SHP77 treated with DMSO at 0.1 percent for 48 hours (cell line): ENCODE results near the gene AKR7A2.

ENCODE experiments used
- DNase-seq: peaks from one replicate; lab custom pipeline; 2025; lab: John Stamatoyannopoulos, UW

AKR7A2 gene

GRCh38 chr1:19325958-19326747 lies 14.2 kb upstream of the AKR7A2 start:
- DNase-seq, result no peak

- DNase-seq, result no peak
Observed at GRCh38 chr1:19325368-19325957, 13.5 kb upstream of the AKR7A2 start.

GRCh38 chr1:19324665-19324990 lies 12.7 kb upstream of the AKR7A2 start:
- DNase-seq, result no peak

- no peak for DNase-seq
Observed at GRCh38 chr1:19323987-19324664, 12.2 kb upstream of the AKR7A2 start.

- no peak for DNase-seq
Observed at GRCh38 chr1:19322481-19322880, 10.5 kb upstream of the AKR7A2 start.

GRCh38 chr1:19321071-19321470 lies 9.1 kb upstream of the AKR7A2 start:
- no peak for DNase-seq

GRCh38 chr1:19319196-19319595 lies 7.3 kb upstream of the AKR7A2 start:
- DNase-seq, result no peak

GRCh38 chr1:19317126-19317910 lies 5.4 kb upstream of the AKR7A2 start:
- no peak for DNase-seq

GRCh38 chr1:19315378-19316198 lies 3.6 kb upstream of the AKR7A2 start:
- DNase-seq, result no peak

GRCh38 chr1:19313961-19314882 lies 2.3 kb upstream of the AKR7A2 start:
- DNase-seq, result no peak

- no peak for DNase-seq
Observed at GRCh38 chr1:19313636-19313959, 1.7 kb upstream of the AKR7A2 start.

GRCh38 chr1:19312782-19313635 lies 1.1 kb upstream of the AKR7A2 start:
- DNase-seq, result no peak

GRCh38 chr1:19311503-19311930 lies 427 bp downstream of the AKR7A2 start:
- no peak for DNase-seq

- DNase-seq, result no peak
Observed at GRCh38 chr1:19310720-19311502, 1.0 kb downstream of the AKR7A2 start.

GRCh38 chr1:19310061-19310460 lies 1.9 kb downstream of the AKR7A2 start:
- no peak for DNase-seq

GRCh38 chr1:19309123-19309813 lies 2.7 kb downstream of the AKR7A2 start:
- no peak for DNase-seq

GRCh38 chr1:19308509-19308907 lies 3.4 kb downstream of the AKR7A2 start:
- DNase-seq, result no peak

GRCh38 chr1:19307794-19308508 lies 4.0 kb downstream of the AKR7A2 start:
- DNase-seq, result no peak
